Gastroesophageal sphincter (tissue), 3 donors: ENCODE measurements around the gene C1QL4.
"Not testable (repeated sequence)": the region's sequence is repeated elsewhere in the genome, so short reads cannot be mapped to it uniquely, and the experiment has no call there.

Experiments used
- EP300 ChIP-seq: sonication (generic); formaldehyde crosslinking; IDR thresholded peaks from one replicate; pipeline ENCODE4 v1.6.1; 2017; ENCODE audit warnings: antibody characterized with exemption, mild to moderate bottlenecking
- POLR2AphosphoS5 ChIP-seq: sonication (generic); formaldehyde crosslinking; IDR thresholded peaks from one replicate; pipeline ENCODE4 v1.6.1; 2017; ENCODE audit warnings: antibody characterized with exemption
- TF ChIP-seq, protein P1 (sequence below), 4 experiments: fragments of 200-600 bp in 2 of 4; fragments of 450-650 bp in 2 of 4; sonication (generic) in 1 of 4; IDR thresholded peaks; one replicate each; pipeline ENCODE4 v1.5.1; 2017 to 2019; ENCODE audit warnings: antibody characterized with exemption in 4 of 4, mild to moderate bottlenecking in 2 of 4, moderate library complexity in 2 of 4

- TF ChIP-seq, protein P1, sequence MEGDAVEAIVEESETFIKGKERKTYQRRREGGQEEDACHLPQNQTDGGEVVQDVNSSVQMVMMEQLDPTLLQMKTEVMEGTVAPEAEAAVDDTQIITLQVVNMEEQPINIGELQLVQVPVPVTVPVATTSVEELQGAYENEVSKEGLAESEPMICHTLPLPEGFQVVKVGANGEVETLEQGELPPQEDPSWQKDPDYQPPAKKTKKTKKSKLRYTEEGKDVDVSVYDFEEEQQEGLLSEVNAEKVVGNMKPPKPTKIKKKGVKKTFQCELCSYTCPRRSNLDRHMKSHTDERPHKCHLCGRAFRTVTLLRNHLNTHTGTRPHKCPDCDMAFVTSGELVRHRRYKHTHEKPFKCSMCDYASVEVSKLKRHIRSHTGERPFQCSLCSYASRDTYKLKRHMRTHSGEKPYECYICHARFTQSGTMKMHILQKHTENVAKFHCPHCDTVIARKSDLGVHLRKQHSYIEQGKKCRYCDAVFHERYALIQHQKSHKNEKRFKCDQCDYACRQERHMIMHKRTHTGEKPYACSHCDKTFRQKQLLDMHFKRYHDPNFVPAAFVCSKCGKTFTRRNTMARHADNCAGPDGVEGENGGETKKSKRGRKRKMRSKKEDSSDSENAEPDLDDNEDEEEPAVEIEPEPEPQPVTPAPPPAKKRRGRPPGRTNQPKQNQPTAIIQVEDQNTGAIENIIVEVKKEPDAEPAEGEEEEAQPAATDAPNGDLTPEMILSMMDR (IDR thresholded peaks at IDR 0.05): not testable (repeated sequence)
- TF ChIP-seq POLR2AphosphoS5, EP300: not testable (repeated sequence)
These were observed 16.4 kb downstream of the C1QL4 start for GRCh38 chr12:49320411-49321103.
